ENCODE measurements around the gene ERP27. TPM values are rescaled to one million over a fixed set of nuclear protein-coding genes. Genes with fewer than 3 reads are reported as not detected.

ERP27 gene
- total and polyA plus RNA-seq, 8 donors = 1.1 to 12.3 (median 1.3) TPM; not detected in 1

GRCh38 chr12:14970473-14970872 is 32.1 kb upstream of the ERP27 start:
- Histone ChIP-seq H3K9me3 (no peaks in the 10 kb centered on the region), H3K4me1 (no peaks in the 10 kb centered on the region), H3K27ac (no peak overlapping the region), H3K27me3 (no peaks in the 10 kb centered on the region), H3K36me3 (no peaks in the 10 kb centered on the region), H3K4me3 (no peak overlapping the region)
- 51 to 80% (median 63%) methylated on average over 4 of the region's 4 CpGs for WGBS, 5 donors
- TF ChIP-seq CTCF (IDR thresholded peaks at IDR 0.05) = no peak
- no peak for TF ChIP-seq POLR2AphosphoS5 (IDR thresholded peaks at IDR 0.05)
- TF ChIP-seq POLR2A (IDR thresholded peaks at IDR 0.05) = no peak
- no peak for TF ChIP-seq EP300 (IDR thresholded peaks at IDR 0.05)
- intact Hi-C loops (cut with DNase I; ENCODE audit: low total_unique reads) = no loop called here
- no peak for DNase-seq

GRCh38 chr12:14968478-14968877 is 30.1 kb upstream of the ERP27 start:
- WGBS, 5 donors = 72 to 82% (median 76%) methylated on average over 3 of the region's 3 CpGs
- intact Hi-C loops (cut with DNase I; ENCODE audit: low total_unique reads) = no loop called here
- H3K27me3 ChIP-seq = no peaks in the 10 kb centered on the region
- no peak overlapping the region for H3K4me3 ChIP-seq
- no peak for TF ChIP-seq EP300 (IDR thresholded peaks at IDR 0.05)
- no peak for TF ChIP-seq CTCF (IDR thresholded peaks at IDR 0.05)
- no peak for TF ChIP-seq POLR2AphosphoS5 (IDR thresholded peaks at IDR 0.05)
- TF ChIP-seq POLR2A (IDR thresholded peaks at IDR 0.05) = no peak
- H3K27ac ChIP-seq = no peak overlapping the region
- no peak for DNase-seq
- no peaks in the 10 kb centered on the region for H3K4me1 ChIP-seq
- H3K36me3 ChIP-seq = no peaks in the 10 kb centered on the region
- H3K9me3 ChIP-seq = no peaks in the 10 kb centered on the region

GRCh38 chr12:14965221-14965620 is 26.9 kb upstream of the ERP27 start:
- 92 to 97% (median 94%) methylated on average over 2 of the region's 2 CpGs for WGBS, 5 donors
- Histone ChIP-seq H3K27ac (no peak overlapping the region), H3K4me3 (no peak overlapping the region), H3K9me3 (no peaks in the 10 kb centered on the region), H3K4me1 (peaks cover 0 to 6% (median 0%) of the 10 kb centered on the region in 4 donors), H3K27me3 (no peaks in the 10 kb centered on the region), H3K36me3 (no peaks in the 10 kb centered on the region)
- DNase-seq = no peak
- TF ChIP-seq CTCF (IDR thresholded peaks at IDR 0.05) = no peak
- TF ChIP-seq EP300 (IDR thresholded peaks at IDR 0.05) = no peak
- no peak for TF ChIP-seq POLR2A (IDR thresholded peaks at IDR 0.05)
- TF ChIP-seq POLR2AphosphoS5 (IDR thresholded peaks at IDR 0.05) = no peak
- intact Hi-C loops (cut with DNase I; ENCODE audit: low total_unique reads) = no loop called here

- Histone ChIP-seq H3K4me3 (no peak overlapping the region), H3K27me3 (no peaks in the 10 kb centered on the region), H3K9me3 (no peaks in the 10 kb centered on the region), H3K4me1 (peaks cover 0 to 6% (median 0%) of the 10 kb centered on the region in 4 donors), H3K36me3 (no peaks in the 10 kb centered on the region), H3K27ac (no peak overlapping the region)
- DNase-seq = no peak
- 35 to 92% (median 75%) methylated on average over 2 of the region's 2 CpGs for WGBS, 5 donors
- intact Hi-C loops (cut with DNase I; ENCODE audit: low total_unique reads) = no loop called here
- TF ChIP-seq EP300 (IDR thresholded peaks at IDR 0.05) (no peak), POLR2AphosphoS5 (IDR thresholded peaks at IDR 0.05) (no peak), CTCF (IDR thresholded peaks at IDR 0.05) (no peak), POLR2A (IDR thresholded peaks at IDR 0.05) (no peak)
Observed at GRCh38 chr12:14964406-14964805, 26.1 kb upstream of the ERP27 start.

Data from stomach (tissue), 9 donors.